GM19324 (cell line): ENCODE results near the gene MCFD2.
"Not testable (repeated sequence)": the region's sequence is repeated elsewhere in the genome, so short reads cannot be mapped to it uniquely, and the experiment has no call there.

Experiments
- ATAC-seq: cut with Tn5 transposase; IDR thresholded peaks from one replicate; pipeline ENCODE4 v1.9.1; 2021; ENCODE audit warnings: mild to moderate bottlenecking, moderate library complexity; ENCODE audit not compliant: unreplicated experiment, low FRiP score

MCFD2 gene

GRCh38 chr2:46875962-46876689 lies 39.5 kb downstream of the MCFD2 start:
- ATAC-seq = not testable (repeated sequence)

GRCh38 chr2:46875226-46875899 lies 40.2 kb downstream of the MCFD2 start:
- no peak for ATAC-seq

GRCh38 chr2:46874236-46874929 lies 41.2 kb downstream of the MCFD2 start:
- no peak for ATAC-seq

GRCh38 chr2:46873604-46874068 lies 42.0 kb downstream of the MCFD2 start:
- ATAC-seq = no peak

GRCh38 chr2:46872902-46873603 lies 42.6 kb downstream of the MCFD2 start:
- no peak for ATAC-seq

- ATAC-seq = no peak
These were observed 43.6 kb downstream of the MCFD2 start for GRCh38 chr2:46871976-46872381.

- no peak for ATAC-seq
These were observed 45.4 kb downstream of the MCFD2 start for GRCh38 chr2:46870051-46870839.

- ATAC-seq = no peak
These were observed 46.0 kb downstream of the MCFD2 start for GRCh38 chr2:46869621-46870020.

- ATAC-seq = no peak
These were observed 48.8 kb downstream of the MCFD2 start for GRCh38 chr2:46866770-46867246.

- ATAC-seq = no peak
These were observed 50.2 kb downstream of the MCFD2 start for GRCh38 chr2:46865181-46865970.

- ATAC-seq = no peak
These were observed 51.7 kb downstream of the MCFD2 start for GRCh38 chr2:46863882-46864281.

- ATAC-seq = no peak
These were observed 53.1 kb downstream of the MCFD2 start for GRCh38 chr2:46862514-46862913.

GRCh38 chr2:46861916-46862315 lies 53.7 kb downstream of the MCFD2 start:
- no peak for ATAC-seq

- ATAC-seq = no peak
These were observed 56.1 kb downstream of the MCFD2 start for GRCh38 chr2:46859482-46859881.

- no peak for ATAC-seq
These were observed 56.9 kb downstream of the MCFD2 start for GRCh38 chr2:46858702-46859090.

GRCh38 chr2:46857871-46858701 lies 57.5 kb downstream of the MCFD2 start:
- no peak for ATAC-seq

GRCh38 chr2:46856336-46856735 lies 59.3 kb downstream of the MCFD2 start:
- no peak for ATAC-seq

GRCh38 chr2:46855805-46856204 lies 59.8 kb downstream of the MCFD2 start:
- ATAC-seq = no peak
